Liver (tissue), 9 donors: ENCODE results near the gene TMEM272. TPM values are rescaled to one million over a fixed set of nuclear protein-coding genes. Genes with fewer than 3 reads are reported as not detected.

Experiments
- DNase-seq: peaks from one replicate; pipeline ENCODE4 v3.0.0-alpha.2; 2017; ENCODE audit warnings: low spot score
- H3K27ac ChIP-seq, 2 donors: one replicate each; pipeline ENCODE4 v1.7.0; 2013; ENCODE audit warnings: inconsistent platforms in 2 of 2, low read length in 2 of 2, control low read depth in 1 of 2, low read depth in 1 of 2, mild to moderate bottlenecking in 1 of 2
- H3K27me3 ChIP-seq, 4 donors: one replicate each; pipeline versions ENCODE4 v1.6.1 to v1.7.0; 2013; ENCODE audit warnings: low read length in 3 of 4, inconsistent platforms in 1 of 4, mild to moderate bottlenecking in 1 of 4, moderate library complexity in 1 of 4; ENCODE audit not compliant: control insufficient read depth in 4 of 4, insufficient read depth in 4 of 4
- H3K36me3 ChIP-seq, 4 donors: one replicate each; pipeline versions ENCODE4 v1.6.1 to v1.7.0; 2013; ENCODE audit warnings: low read length in 3 of 4, mild to moderate bottlenecking in 3 of 4, low read depth in 1 of 4, moderate library complexity in 1 of 4; ENCODE audit not compliant: control insufficient read depth in 4 of 4, insufficient read depth in 3 of 4
- H3K4me1 ChIP-seq, 4 donors: one replicate each; pipeline versions ENCODE4 v1.6.1 to v1.7.0; 2013; ENCODE audit warnings: low read length in 3 of 4, mild to moderate bottlenecking in 3 of 4, moderate library complexity in 1 of 4; ENCODE audit not compliant: control insufficient read depth in 4 of 4, insufficient read depth in 4 of 4
- H3K4me3 ChIP-seq, 3 donors: one replicate each; pipeline versions ENCODE4 v1.6.1 to v1.7.0; 2013; ENCODE audit warnings: low read length in 3 of 3, control low read depth in 1 of 3, low read depth in 1 of 3, mild to moderate bottlenecking in 1 of 3
- H3K9ac ChIP-seq, 2 donors: one replicate each; pipeline ENCODE4 v1.7.0; 2013; ENCODE audit warnings: low read length in 2 of 2, mild to moderate bottlenecking in 2 of 2, moderate library complexity in 2 of 2, control low read depth in 1 of 2, low read depth in 1 of 2
- H3K9me3 ChIP-seq, 4 donors: one replicate each; pipeline versions ENCODE4 v1.6.1 to v1.7.0; 2013; ENCODE audit warnings: low read length in 3 of 4; ENCODE audit not compliant: control insufficient read depth in 4 of 4
- FOXA1 ChIP-seq: IDR thresholded peaks from 2 replicates; pipeline ENCODE4 v1.6.1; 2016; ENCODE audit warnings: antibody characterized with exemption
- GABPA ChIP-seq, 2 donors: IDR thresholded peaks in 1 of 2; conservative IDR thresholded peaks in 1 of 2; 2 replicates each; pipeline ENCODE4 v1.6.1; 2016; ENCODE audit warnings: antibody characterized with exemption in 2 of 2, mild to moderate bottlenecking in 1 of 2, moderate library complexity in 1 of 2
- HNF4G ChIP-seq: IDR thresholded peaks from 2 replicates; pipeline ENCODE4 v1.6.1; 2016; ENCODE audit warnings: antibody characterized with exemption
- NR2F2 ChIP-seq: IDR thresholded peaks from 2 replicates; pipeline ENCODE4 v1.6.1; 2016; ENCODE audit warnings: antibody characterized with exemption
- YY1 ChIP-seq: IDR thresholded peaks from 2 replicates; pipeline ENCODE4 v1.6.1; 2016; ENCODE audit warnings: antibody characterized with exemption, mild to moderate bottlenecking
- WGBS: extraction: QIAGEN DNeasy Blood & Tissue Kit; methylation state at CpG from one replicate; pipeline ENCODE4 v1.1.7; 2013; 5-methylcytosine and 5-hydroxymethylcytosine counted together
- polyA plus RNA-seq, 2 donors: library from polyadenylated mRNA; stranded (reverse) in 1 of 2; unstranded in 1 of 2; fragments of 200-250 nt in 1 of 2; fragments of >200 nt in 1 of 2; fragmentation: Nextera tagmentation in 1 of 2; extraction: Ambion mirVana in 1 of 2; gene quantifications; one replicate each; pipeline versions ENCODE4 v1.2.1 to v1.2.3, GENCODE V29; 2013 to 2015
- total RNA-seq, 2 donors: library from RNA; depleted of rRNA; stranded (reverse); fragments of >200 nt; gene quantifications; one replicate each; pipeline ENCODE4 v1.2.3, GENCODE V29; 2014
- TF ChIP-seq, protein P1 (sequence below): fragments of 150-350 bp; IDR thresholded peaks from 2 replicates; pipeline ENCODE4 v1.5.1; 2017; ENCODE audit warnings: improper control_type of control experiment, low read depth, low read length; ENCODE audit not compliant: missing input control
- TF ChIP-seq, protein P2 (sequence below): IDR thresholded peaks from 2 replicates; pipeline ENCODE4 v1.6.1; 2016; ENCODE audit warnings: antibody characterized with exemption
- TF ChIP-seq, protein P3 (sequence below): IDR thresholded peaks from 2 replicates; pipeline ENCODE4 v1.6.1; 2016; ENCODE audit warnings: antibody characterized with exemption
- TF ChIP-seq, protein P4 (sequence below): IDR thresholded peaks from 2 replicates; pipeline ENCODE4 v1.6.1; 2016; ENCODE audit warnings: antibody characterized with exemption
- TF ChIP-seq, protein P5 (sequence below): IDR thresholded peaks from 2 replicates; pipeline ENCODE4 v1.6.1; 2016; ENCODE audit warnings: antibody characterized with exemption, mild to moderate bottlenecking
- donor health status: healthy.
- donor health status: healthy.
- donor health status: healthy.
- donor health status: healthy.
- donor health status: healthy.

TMEM272 gene
- total and polyA plus RNA-seq, 4 donors: 0.02 to 0.42 (median 0.10) TPM

DNA sequence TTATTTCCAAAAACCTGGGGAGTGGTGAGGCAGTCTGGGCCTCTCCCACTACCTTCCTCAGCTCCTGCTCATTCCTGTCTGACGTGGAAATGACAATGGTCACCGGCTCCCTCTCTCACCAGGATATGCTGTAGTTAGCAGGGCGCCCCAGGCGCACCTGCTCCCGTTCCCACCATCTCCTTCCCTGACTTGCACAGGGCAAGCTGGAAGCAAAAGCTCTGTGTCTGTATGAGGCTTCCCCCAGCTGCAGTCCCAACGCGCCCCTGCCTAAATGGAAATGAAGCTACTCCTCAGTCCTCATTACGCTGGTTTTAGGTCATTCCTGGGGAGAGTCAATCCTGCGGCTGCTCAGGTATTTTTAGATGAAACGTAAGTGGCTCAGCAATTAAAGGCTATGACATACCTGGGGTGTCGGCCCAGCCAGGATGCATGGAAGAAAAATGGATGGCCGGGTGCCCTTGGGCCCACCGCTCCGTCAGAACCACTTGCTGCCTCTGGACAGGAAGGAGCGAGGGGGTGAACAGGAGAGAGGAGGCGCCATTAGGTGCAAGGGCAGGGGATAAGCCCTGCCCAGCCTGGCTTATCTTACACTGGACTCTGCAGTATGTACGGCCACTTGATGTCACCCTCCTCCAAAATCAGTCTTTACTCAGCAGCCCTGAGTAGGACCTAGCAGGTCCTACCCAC is 73.4 kb downstream of the TMEM272 start (continued):
- TF ChIP-seq, protein P1, sequence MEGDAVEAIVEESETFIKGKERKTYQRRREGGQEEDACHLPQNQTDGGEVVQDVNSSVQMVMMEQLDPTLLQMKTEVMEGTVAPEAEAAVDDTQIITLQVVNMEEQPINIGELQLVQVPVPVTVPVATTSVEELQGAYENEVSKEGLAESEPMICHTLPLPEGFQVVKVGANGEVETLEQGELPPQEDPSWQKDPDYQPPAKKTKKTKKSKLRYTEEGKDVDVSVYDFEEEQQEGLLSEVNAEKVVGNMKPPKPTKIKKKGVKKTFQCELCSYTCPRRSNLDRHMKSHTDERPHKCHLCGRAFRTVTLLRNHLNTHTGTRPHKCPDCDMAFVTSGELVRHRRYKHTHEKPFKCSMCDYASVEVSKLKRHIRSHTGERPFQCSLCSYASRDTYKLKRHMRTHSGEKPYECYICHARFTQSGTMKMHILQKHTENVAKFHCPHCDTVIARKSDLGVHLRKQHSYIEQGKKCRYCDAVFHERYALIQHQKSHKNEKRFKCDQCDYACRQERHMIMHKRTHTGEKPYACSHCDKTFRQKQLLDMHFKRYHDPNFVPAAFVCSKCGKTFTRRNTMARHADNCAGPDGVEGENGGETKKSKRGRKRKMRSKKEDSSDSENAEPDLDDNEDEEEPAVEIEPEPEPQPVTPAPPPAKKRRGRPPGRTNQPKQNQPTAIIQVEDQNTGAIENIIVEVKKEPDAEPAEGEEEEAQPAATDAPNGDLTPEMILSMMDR: no peak
- TF ChIP-seq HNF4G (no peak), NR2F2 (no peak)
- TF ChIP-seq, protein P2, sequence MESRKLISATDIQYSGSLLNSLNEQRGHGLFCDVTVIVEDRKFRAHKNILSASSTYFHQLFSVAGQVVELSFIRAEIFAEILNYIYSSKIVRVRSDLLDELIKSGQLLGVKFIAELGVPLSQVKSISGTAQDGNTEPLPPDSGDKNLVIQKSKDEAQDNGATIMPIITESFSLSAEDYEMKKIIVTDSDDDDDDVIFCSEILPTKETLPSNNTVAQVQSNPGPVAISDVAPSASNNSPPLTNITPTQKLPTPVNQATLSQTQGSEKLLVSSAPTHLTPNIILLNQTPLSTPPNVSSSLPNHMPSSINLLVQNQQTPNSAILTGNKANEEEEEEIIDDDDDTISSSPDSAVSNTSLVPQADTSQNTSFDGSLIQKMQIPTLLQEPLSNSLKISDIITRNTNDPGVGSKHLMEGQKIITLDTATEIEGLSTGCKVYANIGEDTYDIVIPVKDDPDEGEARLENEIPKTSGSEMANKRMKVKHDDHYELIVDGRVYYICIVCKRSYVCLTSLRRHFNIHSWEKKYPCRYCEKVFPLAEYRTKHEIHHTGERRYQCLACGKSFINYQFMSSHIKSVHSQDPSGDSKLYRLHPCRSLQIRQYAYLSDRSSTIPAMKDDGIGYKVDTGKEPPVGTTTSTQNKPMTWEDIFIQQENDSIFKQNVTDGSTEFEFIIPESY: no peak

DNA sequence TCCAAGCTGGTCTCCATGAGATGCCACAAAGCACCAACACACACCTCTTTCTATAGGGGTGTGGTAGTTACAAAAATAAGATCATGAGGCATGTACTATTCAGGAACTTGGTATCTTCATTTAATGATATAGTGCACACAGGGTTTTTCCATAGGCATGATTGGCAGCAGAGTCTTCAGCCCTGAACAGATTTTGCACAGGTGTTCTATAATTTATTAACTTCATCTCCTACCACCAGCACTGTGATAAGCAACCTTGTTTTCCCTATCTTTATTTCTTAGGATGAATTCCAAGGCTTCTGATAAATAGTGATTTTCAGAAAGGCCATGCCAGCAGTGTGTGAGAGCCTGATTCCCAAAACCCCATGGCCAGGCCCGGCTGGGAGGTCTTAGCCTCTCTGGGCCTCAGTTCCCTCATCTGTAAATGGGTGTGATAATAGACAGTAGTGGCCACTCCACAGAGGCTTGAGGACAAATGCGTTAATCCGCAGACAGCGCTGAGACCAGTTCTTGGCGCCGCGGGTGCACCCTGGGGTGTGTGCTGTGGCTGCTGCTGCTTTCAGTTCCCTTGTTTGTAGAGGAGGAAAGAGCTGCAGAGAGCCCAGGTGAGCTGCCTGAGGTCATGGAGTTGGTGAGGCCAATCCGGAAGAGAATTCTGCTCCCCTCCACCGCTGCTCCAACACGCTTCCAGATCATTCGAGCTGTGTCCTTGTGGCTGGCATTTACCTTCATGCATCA is 74.1 kb downstream of the TMEM272 start:
- peaks cover 0 to 14% (median 3%) of the 10 kb centered on the region in 4 donors for H3K36me3 ChIP-seq

More for the DNA sequence above, 74.1 kb downstream of the TMEM272 start:
- Histone ChIP-seq H3K27me3 (no peaks in the 10 kb centered on the region), H3K4me3 (no peak overlapping the region), H3K4me1 (no peaks in the 10 kb centered on the region), H3K27ac (no peak overlapping the region), H3K9me3 (no peaks in the 10 kb centered on the region), H3K9ac (no peak overlapping the region)
- no peak for DNase-seq
- 93% methylated on average over 11 of the region's 11 CpGs for WGBS
- TF ChIP-seq GABPA (IDR thresholded peaks at IDR 0.05 in 1 of 2, conservative IDR thresholded peaks at IDR 0.05 in 1 of 2): no peak
- TF ChIP-seq YY1: no peak
- TF ChIP-seq, protein P3, sequence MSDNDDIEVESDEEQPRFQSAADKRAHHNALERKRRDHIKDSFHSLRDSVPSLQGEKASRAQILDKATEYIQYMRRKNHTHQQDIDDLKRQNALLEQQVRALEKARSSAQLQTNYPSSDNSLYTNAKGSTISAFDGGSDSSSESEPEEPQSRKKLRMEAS: no peak
- TF ChIP-seq FOXA1: no peak
- TF ChIP-seq, protein P4, sequence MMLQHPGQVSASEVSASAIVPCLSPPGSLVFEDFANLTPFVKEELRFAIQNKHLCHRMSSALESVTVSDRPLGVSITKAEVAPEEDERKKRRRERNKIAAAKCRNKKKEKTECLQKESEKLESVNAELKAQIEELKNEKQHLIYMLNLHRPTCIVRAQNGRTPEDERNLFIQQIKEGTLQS: no peak
- TF ChIP-seq, protein P5, sequence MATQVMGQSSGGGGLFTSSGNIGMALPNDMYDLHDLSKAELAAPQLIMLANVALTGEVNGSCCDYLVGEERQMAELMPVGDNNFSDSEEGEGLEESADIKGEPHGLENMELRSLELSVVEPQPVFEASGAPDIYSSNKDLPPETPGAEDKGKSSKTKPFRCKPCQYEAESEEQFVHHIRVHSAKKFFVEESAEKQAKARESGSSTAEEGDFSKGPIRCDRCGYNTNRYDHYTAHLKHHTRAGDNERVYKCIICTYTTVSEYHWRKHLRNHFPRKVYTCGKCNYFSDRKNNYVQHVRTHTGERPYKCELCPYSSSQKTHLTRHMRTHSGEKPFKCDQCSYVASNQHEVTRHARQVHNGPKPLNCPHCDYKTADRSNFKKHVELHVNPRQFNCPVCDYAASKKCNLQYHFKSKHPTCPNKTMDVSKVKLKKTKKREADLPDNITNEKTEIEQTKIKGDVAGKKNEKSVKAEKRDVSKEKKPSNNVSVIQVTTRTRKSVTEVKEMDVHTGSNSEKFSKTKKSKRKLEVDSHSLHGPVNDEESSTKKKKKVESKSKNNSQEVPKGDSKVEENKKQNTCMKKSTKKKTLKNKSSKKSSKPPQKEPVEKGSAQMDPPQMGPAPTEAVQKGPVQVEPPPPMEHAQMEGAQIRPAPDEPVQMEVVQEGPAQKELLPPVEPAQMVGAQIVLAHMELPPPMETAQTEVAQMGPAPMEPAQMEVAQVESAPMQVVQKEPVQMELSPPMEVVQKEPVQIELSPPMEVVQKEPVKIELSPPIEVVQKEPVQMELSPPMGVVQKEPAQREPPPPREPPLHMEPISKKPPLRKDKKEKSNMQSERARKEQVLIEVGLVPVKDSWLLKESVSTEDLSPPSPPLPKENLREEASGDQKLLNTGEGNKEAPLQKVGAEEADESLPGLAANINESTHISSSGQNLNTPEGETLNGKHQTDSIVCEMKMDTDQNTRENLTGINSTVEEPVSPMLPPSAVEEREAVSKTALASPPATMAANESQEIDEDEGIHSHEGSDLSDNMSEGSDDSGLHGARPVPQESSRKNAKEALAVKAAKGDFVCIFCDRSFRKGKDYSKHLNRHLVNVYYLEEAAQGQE: no peak
- no peak for TF ChIP-seq NR2F2
- TF ChIP-seq, protein P1: no peak
